SU-DHL-6 (cell line): ENCODE results near the gene INO80.

Experiments used
- H2AFZ ChIP-seq: fragments of 200-600 bp; sonication (generic); 2 replicates; pipeline ENCODE4 v1.6.1; 2014; ENCODE audit warnings: low read depth, mild to moderate bottlenecking, moderate library complexity, mixed read lengths, antibody characterized with exemption, low read length; ENCODE audit not compliant: severe bottlenecking
- H3F3A ChIP-seq: fragments of 200-600 bp; shearing (Covaris generic); 2 replicates; pipeline ENCODE4 v1.6.0; 2016; ENCODE audit warnings: antibody characterized with exemption, mild to moderate bottlenecking; ENCODE audit not compliant: insufficient read depth
- H3K27ac ChIP-seq: fragments of 200-600 bp; sonication (generic); 2 replicates; pipeline ENCODE4 v1.5.1; 2016; ENCODE audit warnings: low read depth, mild to moderate bottlenecking, low read length, moderate library complexity, mixed read lengths
- H3K27me3 ChIP-seq: fragments of 200-600 bp; sonication (generic), shearing (Covaris generic); 2 replicates; pipeline ENCODE4 v1.6.0; 2014; ENCODE audit warnings: mild to moderate bottlenecking, low read length
- H3K36me3 ChIP-seq: fragments of 200-600 bp; sonication (generic); 2 replicates; pipeline ENCODE4 v1.6.1; 2014; ENCODE audit warnings: mild to moderate bottlenecking, low read length, mixed read lengths
- H3K4me2 ChIP-seq: fragments of 300-600, 200-600 bp; shearing (Covaris generic), sonication (generic); 2 replicates; pipeline ENCODE4 v1.6.0; 2014; ENCODE audit warnings: low read length, low read depth, mild to moderate bottlenecking; ENCODE audit not compliant: poor library complexity, severe bottlenecking
- H3K4me3 ChIP-seq: fragments of 200-600 bp; sonication (generic); 2 replicates; pipeline ENCODE4 v1.5.1; 2014; ENCODE audit warnings: antibody characterized with exemption, low read length, mild to moderate bottlenecking, mixed read lengths; ENCODE audit not compliant: insufficient read depth, poor library complexity, severe bottlenecking
- H3K79me2 ChIP-seq: fragments of 200-600 bp; sonication (generic); 2 replicates; pipeline ENCODE4 v1.6.1; 2014; ENCODE audit warnings: mild to moderate bottlenecking, low read length, moderate library complexity; ENCODE audit not compliant: insufficient read depth
- H3K9ac ChIP-seq: fragments of 200-600 bp; sonication (generic); 2 replicates; pipeline ENCODE4 v1.7.0; 2014; ENCODE audit warnings: mild to moderate bottlenecking, low read length
- H3K9me2 ChIP-seq: fragments of 200-600 bp; sonication (generic); replicated peaks from 2 replicates; pipeline ENCODE4 v1.6.1; 2014; ENCODE audit warnings: low read length; ENCODE audit not compliant: insufficient read depth
- H3K9me3 ChIP-seq: fragments of 200-600 bp; sonication (generic); 2 replicates; pipeline ENCODE4 v1.6.1; 2014; ENCODE audit warnings: low read length, mixed read lengths; ENCODE audit not compliant: insufficient read depth
- H4K20me1 ChIP-seq: fragments of 200-600 bp; sonication (generic); 2 replicates; pipeline ENCODE4 v1.6.1; 2014; ENCODE audit warnings: low read depth, mild to moderate bottlenecking, antibody characterized with exemption, low read length, moderate library complexity, mixed read lengths
- CTCF ChIP-seq: fragments of 200-600 bp; sonication (generic); IDR thresholded peaks from one replicate; pipeline ENCODE4 v1.5.1; 2017; ENCODE audit warnings: antibody characterized with exemption, mild to moderate bottlenecking, low read length, moderate library complexity; ENCODE audit not compliant: insufficient read depth, poor library complexity, severe bottlenecking
- EZH2phosphoT487 ChIP-seq: fragments of 200-600 bp; sonication (generic), shearing (Covaris generic); conservative IDR thresholded peaks from 2 replicates; pipeline ENCODE4 v1.6.1; 2018; ENCODE audit warnings: mild to moderate bottlenecking, antibody characterized with exemption, low read length, moderate library complexity, mixed read lengths

The INO80 gene

GRCh38 chr15:41060505-41060904, 55.6 kb downstream of the INO80 start:
- no peaks in the 10 kb centered on the region for H3K79me2 ChIP-seq
- no peaks in the 10 kb centered on the region for H3F3A ChIP-seq

GRCh38 chr15:41056810-41057209, 59.3 kb downstream of the INO80 start:
- no peaks in the 10 kb centered on the region for H4K20me1 ChIP-seq
- no peak overlapping the region for H3K9ac ChIP-seq
- H3K27ac ChIP-seq: no peak overlapping the region
- H2AFZ ChIP-seq: no peak overlapping the region
- H3K4me2 ChIP-seq: no peak overlapping the region
- H3F3A ChIP-seq: no peaks in the 10 kb centered on the region; the same call in 1 of the 2 replicates
- no peaks in the 10 kb centered on the region for H3K9me2 ChIP-seq
- H3K27me3 ChIP-seq: no peaks in the 10 kb centered on the region
- peaks cover 46% of the 10 kb centered on the region for H3K36me3 ChIP-seq
- H3K9me3 ChIP-seq: no peaks in the 10 kb centered on the region
- H3K79me2 ChIP-seq: no peaks in the 10 kb centered on the region
- H3K4me3 ChIP-seq: no peak overlapping the region
- TF ChIP-seq CTCF (no peak), EZH2phosphoT487 (no peak)

More at GRCh38 chr15:41060505-41060904, 55.6 kb downstream of the INO80 start:
- Histone ChIP-seq H3K27ac (no peak overlapping the region), H3K4me2 (no peak overlapping the region), H3K9me2 (no peaks in the 10 kb centered on the region), H3K9me3 (0 out of 2 replicates have a peak, but pooled peaks cover 6% of the 10 kb centered on the region), H3K27me3 (no peaks in the 10 kb centered on the region), H3K9ac (no peak overlapping the region), H2AFZ (no peak overlapping the region), H3K4me3 (no peak overlapping the region), H4K20me1 (no peaks in the 10 kb centered on the region), H3K36me3 (peaks cover 58% of the 10 kb centered on the region)
- TF ChIP-seq CTCF (no peak), EZH2phosphoT487 (no peak)

- Histone ChIP-seq H3K27me3 (no peaks in the 10 kb centered on the region), H2AFZ (no peak overlapping the region), H3K79me2 (no peaks in the 10 kb centered on the region), H3K27ac (no peak overlapping the region), H3K9ac (no peak overlapping the region), H3K9me3 (no peaks in the 10 kb centered on the region), H4K20me1 (no peaks in the 10 kb centered on the region), H3K9me2 (no peaks in the 10 kb centered on the region), H3K36me3 (peaks cover 39% of the 10 kb centered on the region; the same call in 1 of the 2 replicates), H3K4me2 (no peak overlapping the region), H3F3A (no peaks in the 10 kb centered on the region; the same call in 1 of the 2 replicates), H3K4me3 (no peak overlapping the region)
- no peak for TF ChIP-seq EZH2phosphoT487
- no peak for TF ChIP-seq CTCF
Observed at GRCh38 chr15:41055706-41056105, 60.4 kb downstream of the INO80 start.
